ES-I3 (cell line): ENCODE data around the gene GIPC3.
"Not testable (repeated sequence)": the region's sequence is repeated elsewhere in the genome, so short reads cannot be mapped to it uniquely, and the experiment has no call there.

Source experiments
- H3K36me3 ChIP-seq: 2 replicates; pipeline ENCODE4 v1.6.1; 2013; ENCODE audit warnings: mild to moderate bottlenecking, low read length, control low read depth, moderate library complexity; ENCODE audit not compliant: insufficient read depth
- H3K4me1 ChIP-seq: 2 replicates; pipeline ENCODE4 v1.6.1; 2013; ENCODE audit warnings: mild to moderate bottlenecking, control low read depth, low read length; ENCODE audit not compliant: insufficient read depth
- H3K9ac ChIP-seq: 2 replicates; pipeline ENCODE4 v1.6.1; 2013; ENCODE audit warnings: low read depth, mild to moderate bottlenecking, low read length, moderate library complexity
- H3K9me3 ChIP-seq: 2 replicates; pipeline ENCODE4 v1.6.1; 2013; ENCODE audit warnings: mild to moderate bottlenecking, low read length, moderate library complexity; ENCODE audit not compliant: control insufficient read depth, insufficient read depth

Gene GIPC3

DNA sequence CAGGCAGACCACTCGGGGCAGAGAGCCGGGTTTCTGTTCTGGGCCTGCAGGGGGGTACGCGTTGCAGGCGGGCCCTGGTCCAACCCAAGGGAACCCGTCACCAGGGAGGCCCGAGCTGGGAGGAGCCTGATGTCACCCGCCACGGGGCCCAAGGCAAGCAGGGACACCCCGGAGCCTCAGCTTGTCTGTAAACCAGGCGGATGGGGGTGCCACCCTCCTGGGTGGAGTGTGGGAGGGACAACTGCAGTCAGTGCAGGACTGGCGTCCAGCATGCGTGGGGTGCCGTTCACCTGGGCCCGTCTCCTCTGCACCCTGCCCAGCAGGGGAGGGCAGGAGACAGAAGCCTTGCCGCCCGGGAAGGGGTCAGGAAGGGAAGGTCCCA is 34.3 kb downstream of the GIPC3 start:
- H3K9me3 ChIP-seq: no peaks in the 10 kb centered on the region
- H3K4me1 ChIP-seq: peaks cover 3% of the 10 kb centered on the region; the same call in 1 of the 2 replicates
- H3K36me3 ChIP-seq: no peaks in the 10 kb centered on the region
- H3K9ac ChIP-seq: no peak overlapping the region

DNA sequence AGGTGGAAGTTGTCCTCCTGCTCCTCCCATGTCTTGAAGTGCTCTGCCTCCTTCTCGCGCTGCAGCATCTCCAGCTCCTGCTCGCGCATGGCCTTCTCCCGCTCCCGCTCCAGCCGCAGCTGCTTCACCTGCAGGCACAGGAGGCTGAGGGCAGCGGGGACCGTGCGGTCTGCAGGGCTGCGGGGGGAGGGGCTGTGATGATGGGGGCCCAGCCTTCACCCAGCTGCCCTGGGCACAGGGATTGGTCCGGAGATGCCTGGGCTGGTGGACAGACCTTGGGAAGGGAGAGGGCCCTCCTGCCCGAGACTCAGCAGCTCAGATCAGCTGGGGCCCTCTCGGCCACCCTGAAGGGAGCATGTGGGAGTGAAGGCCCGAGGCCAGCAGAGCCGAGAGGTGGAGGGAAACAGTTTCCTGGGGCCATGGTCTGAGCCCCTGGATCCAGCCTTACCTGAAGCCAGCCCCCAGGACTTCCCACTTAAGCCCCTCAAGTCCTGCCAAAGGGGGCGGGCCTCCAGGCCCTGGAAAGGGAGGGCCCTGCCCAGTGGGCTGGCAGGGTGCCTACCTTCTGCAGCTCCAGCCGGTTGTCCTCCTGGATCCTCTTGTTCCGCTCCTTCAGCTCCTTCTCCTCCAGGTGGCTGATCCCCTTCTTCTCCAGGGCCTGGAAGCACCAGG is 35.0 kb downstream of the GIPC3 start:
- Histone ChIP-seq H3K36me3 (no peaks in the 10 kb centered on the region), H3K9ac (no peak overlapping the region), H3K9me3 (no peaks in the 10 kb centered on the region), H3K4me1 (peaks cover 3% of the 10 kb centered on the region; the same call in 1 of the 2 replicates)

DNA sequence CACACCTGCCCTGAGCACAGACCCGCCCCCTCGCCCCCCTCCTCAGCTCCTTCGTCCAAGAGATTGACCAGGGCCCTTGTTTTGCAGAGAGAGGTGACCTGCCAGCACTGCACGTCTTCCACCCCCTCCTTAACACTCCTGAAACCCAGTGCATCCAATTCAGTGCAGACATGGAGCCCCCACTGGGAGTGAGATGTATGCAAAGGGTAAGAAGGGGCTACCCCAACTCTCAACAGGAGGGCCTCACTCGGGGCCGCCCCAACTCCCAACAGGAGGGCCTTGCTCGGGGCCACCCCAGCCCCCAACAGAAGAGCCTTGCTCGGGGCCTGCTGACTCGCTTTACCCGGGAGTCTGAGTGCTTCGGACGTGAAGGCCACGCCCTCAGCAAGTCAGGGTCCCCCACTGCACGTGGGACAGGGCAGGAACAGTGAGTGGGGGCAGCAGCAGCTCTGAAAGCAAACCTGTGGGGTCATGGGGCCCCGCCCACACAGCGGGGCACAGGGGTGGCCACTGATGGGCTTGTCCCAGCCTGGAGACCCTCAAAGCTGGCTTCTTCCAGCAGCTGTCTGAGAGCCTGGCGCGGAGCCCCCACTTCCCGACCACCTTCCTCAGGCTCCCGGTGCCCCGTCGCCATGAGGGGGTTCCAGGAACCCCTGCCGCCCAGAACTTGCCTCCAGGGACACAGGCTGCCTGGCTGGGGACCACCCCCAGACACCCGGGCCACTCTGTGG is 35.7 kb downstream of the GIPC3 start:
- Histone ChIP-seq H3K4me1 (peaks cover 3% of the 10 kb centered on the region; the same call in 1 of the 2 replicates), H3K36me3 (no peaks in the 10 kb centered on the region), H3K9ac (no peak overlapping the region), H3K9me3 (no peaks in the 10 kb centered on the region)

DNA sequence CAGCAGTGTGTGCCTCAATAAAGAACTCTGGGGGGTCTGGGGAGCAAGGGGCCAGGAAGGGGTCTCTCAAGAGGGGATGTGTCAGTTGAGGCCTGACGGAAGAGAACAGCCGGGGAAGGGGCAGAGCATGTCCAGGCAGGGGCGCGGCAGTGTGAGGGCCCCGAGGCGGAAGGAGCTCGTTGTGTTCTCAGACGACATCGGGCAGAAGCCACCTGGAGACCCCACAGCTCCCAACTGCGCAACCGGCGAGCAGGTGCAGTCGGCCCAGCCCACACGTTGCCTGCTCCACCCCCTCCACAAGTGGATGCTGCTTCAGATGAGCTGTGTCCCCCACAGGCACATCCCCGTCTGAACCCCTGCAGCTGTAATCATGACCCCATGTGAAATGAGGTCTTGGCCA is 36.4 kb downstream of the GIPC3 start:
- Histone ChIP-seq H3K36me3 (no peaks in the 10 kb centered on the region), H3K9me3 (no peaks in the 10 kb centered on the region), H3K9ac (no peak overlapping the region), H3K4me1 (peaks cover 3% of the 10 kb centered on the region; the same call in 1 of the 2 replicates)

DNA sequence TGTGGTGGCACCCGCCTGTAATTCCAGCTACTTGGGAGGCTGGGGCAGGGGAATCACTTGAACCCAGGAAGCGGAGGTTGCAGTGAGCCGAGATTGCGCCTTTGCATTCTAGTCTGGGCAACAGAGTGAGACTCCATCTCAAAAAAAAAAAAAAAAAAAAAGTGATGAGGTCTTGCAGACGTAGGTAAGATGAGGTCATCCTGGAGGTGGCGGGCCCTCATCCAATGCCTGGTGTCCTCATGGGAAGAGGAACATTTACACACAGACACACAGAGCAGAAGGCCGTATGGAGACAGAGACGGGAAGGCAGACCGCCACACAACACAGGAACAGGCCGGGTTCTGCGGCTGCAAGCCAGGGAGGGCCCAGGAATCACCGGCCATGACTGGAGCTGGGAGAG is 36.9 kb downstream of the GIPC3 start:
- H3K9ac ChIP-seq: no peak overlapping the region
- H3K9me3 ChIP-seq: no peaks in the 10 kb centered on the region
- peaks cover 3% of the 10 kb centered on the region; the same call in 1 of the 2 replicates for H3K4me1 ChIP-seq
- H3K36me3 ChIP-seq: no peaks in the 10 kb centered on the region

DNA sequence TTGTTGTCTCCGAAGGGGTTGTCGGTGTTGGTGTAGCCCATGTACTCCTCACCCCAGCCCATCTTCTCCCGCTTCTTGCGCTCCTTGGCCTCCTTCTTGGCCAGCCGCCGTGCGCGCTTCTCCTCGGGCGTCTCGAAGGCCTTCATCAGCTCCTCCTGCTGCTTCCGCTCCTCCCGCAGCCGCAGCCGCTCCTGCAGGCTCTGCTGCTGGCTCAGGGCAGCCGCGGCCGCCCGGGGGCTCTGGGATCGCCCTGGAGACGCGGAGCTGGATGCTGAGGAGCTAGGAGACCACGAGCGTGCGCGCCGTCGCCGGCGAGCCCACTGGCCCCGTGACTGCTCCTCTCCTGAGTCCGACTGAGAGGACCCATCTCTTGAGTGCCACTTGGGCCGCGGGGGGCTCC is 38.4 kb downstream of the GIPC3 start:
- no peak overlapping the region for H3K9ac ChIP-seq

DNA sequence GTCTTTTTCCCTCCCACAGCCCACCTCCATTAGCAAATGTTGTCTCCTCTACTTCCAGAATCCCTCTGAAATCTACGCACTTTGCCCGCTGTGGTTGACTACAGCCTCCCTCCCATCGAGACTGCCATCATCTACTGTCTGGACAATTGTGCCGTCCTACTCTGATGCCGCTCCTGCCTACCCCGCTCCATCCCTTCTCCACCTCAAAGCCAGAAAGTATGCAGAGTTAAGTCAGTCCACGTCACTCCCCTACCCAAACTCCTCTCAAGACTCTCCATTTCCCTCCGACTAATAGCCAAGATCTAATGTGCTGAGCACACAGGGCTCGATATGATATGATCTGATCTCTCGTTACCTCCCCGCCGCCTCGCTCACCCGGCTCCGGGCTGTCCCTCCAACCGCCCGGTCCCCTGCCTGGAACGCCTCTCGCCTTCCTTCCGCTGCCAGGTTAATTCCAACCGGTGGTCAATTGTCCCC is 40.8 kb downstream of the GIPC3 start:
- Histone ChIP-seq H3K36me3 (no peaks in the 10 kb centered on the region), H3K9me3 (no peaks in the 10 kb centered on the region), H3K4me1 (no peaks in the 10 kb centered on the region), H3K9ac (peak overlapping the region; percentile 98)

More for the DNA sequence above, 38.4 kb downstream of the GIPC3 start:
- Histone ChIP-seq H3K36me3 (no peaks in the 10 kb centered on the region), H3K9me3 (no peaks in the 10 kb centered on the region), H3K4me1 (no peaks in the 10 kb centered on the region)

DNA sequence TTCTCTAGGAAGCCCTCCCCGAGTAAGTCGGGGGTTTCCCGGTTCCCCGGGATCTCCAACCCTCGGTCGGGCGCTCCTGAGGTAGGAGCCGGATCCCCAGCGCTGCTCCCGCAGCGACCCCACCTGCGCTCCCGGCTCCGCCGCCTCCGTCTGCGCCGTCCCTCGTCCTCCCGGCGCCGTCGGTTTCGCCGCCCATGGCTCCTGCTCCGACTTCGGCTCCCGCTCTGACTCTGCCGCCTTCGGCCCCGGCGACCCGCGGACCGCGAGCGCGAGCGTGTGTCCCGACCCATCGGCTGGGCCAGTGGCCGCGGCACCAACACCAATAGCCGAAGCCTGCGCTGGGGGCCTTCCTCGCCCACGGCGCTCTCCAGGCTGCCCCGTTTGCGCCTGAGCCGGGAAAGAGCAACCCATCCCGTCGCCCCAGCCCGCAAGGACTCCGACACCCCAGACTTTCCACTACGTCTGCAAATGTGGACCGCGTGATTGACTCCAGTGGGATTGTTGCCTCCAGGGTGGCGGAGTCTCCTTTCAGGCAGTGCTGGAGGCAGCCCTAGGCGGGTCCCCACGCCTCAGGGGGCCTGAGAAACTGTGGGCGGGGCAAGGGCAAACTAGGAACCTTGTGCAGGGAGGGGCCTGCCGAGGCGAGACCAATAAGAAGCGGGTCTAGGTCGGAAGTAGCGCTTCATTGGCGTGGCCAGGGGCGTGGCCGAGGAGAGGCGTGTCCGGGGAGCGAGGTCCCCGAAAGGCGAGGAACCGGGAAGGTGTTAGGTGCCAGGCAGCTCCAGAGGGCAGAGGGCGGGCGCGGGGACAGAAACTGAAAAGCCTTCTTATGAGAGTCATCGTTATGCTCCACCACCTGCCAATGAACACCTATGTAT is 41.4 kb downstream of the GIPC3 start, which contains the start of gene CACTIN:
CACTIN (minus strand) TSS at position 318 of the 878 bp plus-strand sequence; CDS start at position 290, 28 bp downstream.
- H3K9ac ChIP-seq: peak within 1 kb of the TSS; percentile 98
- H3K4me1 ChIP-seq: no peaks in the 10 kb centered on the region
- no peaks in the 10 kb centered on the region for H3K9me3 ChIP-seq
- no peaks in the 10 kb centered on the region; the same call in 1 of the 2 replicates for H3K36me3 ChIP-seq

DNA sequence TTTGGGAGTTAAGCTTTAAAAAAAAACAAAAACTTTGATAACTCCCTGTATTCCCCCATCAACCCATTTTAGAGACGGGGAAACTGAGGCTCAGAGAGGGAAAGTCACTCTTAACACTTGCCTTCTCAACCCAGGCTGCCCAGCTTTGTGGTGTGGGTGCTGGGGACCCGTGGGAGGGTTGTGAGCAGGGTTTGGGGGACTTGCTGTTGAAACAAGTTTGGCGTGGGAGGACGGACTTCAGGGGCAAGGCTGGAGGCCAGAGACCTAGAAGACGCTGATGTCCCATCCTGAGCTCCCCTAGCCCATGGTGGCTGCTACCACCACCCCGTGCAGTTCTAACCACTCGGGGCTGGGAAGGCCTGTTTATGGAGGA is 42.1 kb downstream of the GIPC3 start:
- H3K36me3 ChIP-seq: peaks cover 2% of the 10 kb centered on the region; the same call in 1 of the 2 replicates
- no peaks in the 10 kb centered on the region for H3K9me3 ChIP-seq
- H3K4me1 ChIP-seq: no peaks in the 10 kb centered on the region
- H3K9ac ChIP-seq: peak overlapping the region; percentile 98; the same call in 1 of the 2 replicates

DNA sequence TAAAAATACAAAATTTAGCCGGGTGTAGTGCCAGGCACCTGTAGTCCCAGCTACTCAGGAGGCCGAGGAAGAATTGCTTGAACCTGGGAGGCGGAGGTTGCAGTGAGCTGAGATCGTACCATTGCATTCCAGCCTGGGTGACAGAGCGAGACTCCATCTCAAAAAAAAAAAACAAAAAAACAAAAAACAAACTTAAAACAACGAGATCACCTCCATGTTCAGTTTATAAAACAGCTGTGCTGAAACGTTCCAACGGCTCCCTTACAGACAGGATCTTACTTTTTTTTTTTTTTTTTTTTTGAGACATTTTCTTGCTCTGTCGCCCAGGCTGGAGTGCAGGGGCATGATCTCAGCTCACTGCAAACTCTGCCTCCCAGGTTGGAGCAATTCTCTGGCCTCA is 43.5 kb downstream of the GIPC3 start:
- H3K4me1 ChIP-seq, H3K9ac ChIP-seq, H3K36me3 ChIP-seq, H3K9me3 ChIP-seq: not testable (repeated sequence)

DNA sequence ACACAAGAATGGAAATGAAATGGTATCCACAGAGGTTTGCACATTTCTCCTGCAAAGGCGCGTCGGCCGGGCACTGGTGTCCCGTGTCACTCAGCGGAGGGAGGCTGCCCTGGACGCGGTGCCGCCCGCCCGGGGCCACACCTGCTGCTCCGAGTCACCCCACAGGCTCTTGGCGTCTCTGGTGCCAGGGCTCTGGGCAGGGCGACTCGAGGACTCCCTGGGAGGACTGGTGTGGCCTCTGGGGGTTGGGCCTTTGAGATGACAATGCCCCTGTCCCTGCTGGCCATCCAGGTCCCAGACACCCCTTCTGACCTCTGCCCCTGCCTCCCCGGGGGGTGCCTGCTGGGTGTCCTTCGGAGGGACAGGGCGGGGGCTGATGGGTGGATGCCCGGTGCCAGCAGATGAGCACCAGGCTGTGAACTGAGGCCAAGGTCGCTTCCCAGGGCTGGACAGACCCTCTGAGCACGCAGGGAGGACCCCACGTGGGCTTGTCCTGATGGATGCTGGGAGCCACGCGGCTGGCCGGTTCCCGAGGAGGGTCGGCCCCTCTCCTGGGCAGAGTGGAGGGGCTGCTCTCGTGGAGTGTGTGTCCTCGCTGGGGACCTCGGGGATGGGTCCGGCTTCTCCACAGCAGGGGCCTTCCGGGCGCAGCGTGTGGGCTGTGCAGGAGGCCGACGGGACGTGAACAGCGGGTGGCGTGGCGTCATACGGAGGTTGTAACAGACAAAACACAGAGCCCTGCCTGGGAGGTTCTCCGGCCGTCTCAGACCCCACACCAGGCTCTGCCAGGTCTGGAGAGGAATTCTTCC is 46.0 kb downstream of the GIPC3 start:
- H3K9ac ChIP-seq: no peak overlapping the region
- no peaks in the 10 kb centered on the region for H3K4me1 ChIP-seq
- H3K36me3 ChIP-seq: peaks cover 3% of the 10 kb centered on the region; the same call in 1 of the 2 replicates
- H3K9me3 ChIP-seq: no peaks in the 10 kb centered on the region

DNA sequence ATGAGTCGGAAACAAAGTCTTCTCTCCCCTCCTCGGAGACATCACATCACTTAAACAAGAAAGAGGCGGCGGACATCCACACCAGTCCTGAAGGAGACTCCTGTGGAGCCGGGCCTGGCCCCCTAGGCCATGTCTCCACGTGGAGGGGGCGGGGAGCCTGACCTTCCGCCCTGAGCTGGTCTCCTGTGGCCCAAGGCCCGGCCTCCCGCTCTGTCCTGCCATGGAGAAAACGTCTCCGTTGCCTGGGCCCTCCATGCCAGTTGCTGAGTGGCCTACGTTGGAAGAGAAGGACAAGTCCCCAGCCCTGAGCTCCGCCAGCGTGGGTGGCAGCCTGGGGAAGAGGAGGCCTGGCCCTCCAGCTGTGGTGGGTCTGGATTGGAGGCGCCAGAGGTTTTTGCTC is 46.8 kb downstream of the GIPC3 start:
- peaks cover 3% of the 10 kb centered on the region; the same call in 1 of the 2 replicates for H3K36me3 ChIP-seq

DNA sequence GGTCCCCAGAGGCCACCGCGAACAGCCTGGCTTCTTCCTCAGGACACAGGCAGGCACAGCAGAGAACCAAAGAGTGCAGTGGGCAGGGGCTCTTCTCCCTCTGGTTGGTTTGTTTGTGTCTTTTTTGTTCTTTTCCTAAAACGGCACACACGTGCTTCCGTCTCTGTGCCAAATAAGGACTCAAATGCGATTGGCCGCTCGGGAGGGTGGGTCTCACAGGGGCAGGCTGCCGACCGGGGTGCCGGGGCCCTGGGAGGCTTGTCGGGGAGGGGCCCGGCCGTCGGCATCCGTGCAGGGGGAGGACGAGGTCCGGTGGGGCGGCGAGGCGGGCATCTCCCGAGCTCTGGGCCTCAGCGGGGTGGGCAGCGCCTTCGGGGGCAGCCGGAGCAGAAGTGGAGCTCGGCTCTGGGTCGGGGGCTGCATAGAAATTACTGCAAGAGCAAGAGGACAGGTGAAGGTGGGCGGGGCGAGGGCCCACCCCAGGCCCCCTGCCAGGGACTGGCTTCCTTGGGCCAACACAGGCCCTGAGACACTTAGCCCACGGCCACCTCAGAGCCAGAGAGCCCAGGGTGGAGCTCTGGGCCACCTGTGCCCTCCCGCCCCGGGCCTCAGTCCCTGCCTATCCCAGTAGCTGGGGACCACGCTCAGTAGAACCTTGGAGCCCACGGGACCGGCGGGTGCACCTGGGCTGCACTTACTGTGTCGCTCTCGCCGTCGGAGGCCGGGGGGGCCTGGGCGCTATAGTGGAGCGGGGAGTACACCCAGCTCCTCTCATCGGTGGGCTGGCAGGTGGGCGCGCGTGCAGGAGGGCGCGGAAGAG is 47.7 kb downstream of the GIPC3 start:
- Histone ChIP-seq H3K4me1 (no peaks in the 10 kb centered on the region), H3K9me3 (no peaks in the 10 kb centered on the region), H3K36me3 (peaks cover 3% of the 10 kb centered on the region; the same call in 1 of the 2 replicates), H3K9ac (no peak overlapping the region)

More for the DNA sequence above, 46.8 kb downstream of the GIPC3 start:
- H3K9ac ChIP-seq: no peak overlapping the region
- no peaks in the 10 kb centered on the region for H3K9me3 ChIP-seq
- H3K4me1 ChIP-seq: no peaks in the 10 kb centered on the region
